ENCODE data around the gene LSMEM2.
"Not testable (repeated sequence)": the region's sequence is repeated elsewhere in the genome, so short reads cannot be mapped to it uniquely, and the experiment has no call there.

LSMEM2 gene

DNA sequence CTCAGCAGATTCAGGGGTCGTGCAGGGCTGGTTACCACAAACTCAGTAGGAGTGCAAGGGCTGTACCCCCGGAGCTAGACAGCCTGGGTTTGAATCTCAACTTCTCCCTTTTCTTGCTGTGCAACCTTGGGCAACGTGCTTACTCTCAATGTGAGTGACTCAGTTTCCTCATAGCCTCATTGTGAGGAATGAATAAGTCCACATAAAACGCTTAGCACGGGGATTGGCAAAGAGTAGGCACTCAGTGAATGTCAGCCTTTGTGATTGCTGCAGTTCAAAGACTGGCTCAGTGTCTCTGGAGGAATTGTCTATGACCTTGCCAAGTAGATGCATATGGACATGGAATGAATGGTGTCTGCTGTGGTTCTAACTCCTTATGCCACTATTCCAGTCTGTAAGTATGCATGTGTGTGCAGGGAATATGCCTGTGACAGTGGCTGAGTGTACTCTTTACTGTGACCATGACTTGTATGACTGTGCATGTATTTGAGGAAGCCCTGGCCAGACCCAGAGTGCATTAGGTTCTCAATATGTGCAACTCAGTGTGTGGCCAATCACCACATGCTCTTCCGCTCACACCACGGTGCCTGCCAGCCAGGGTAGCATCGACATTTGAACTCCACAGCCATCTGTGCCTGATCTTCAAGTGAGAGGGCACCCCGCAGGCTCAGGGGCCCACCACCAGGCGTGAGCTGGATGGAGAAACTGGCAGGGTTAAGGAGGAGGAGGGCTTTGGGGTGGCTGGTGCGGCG, 21.2 kb downstream of the LSMEM2 start:
- Histone ChIP-seq H3K9me3 (ENCODE audit: control insufficient read depth, insufficient read depth, low read length) (no peaks in the 10 kb centered on the region), H3K4me3 (ENCODE audit: low read length) (no peak overlapping the region; the same call in 1 of the 2 replicates), H3K36me3 (ENCODE audit: control insufficient read depth, insufficient read depth, low read length) (no peaks in the 10 kb centered on the region), H3K4me1 (ENCODE audit: control insufficient read depth, insufficient read depth, low read length) (no peaks in the 10 kb centered on the region), H3K27ac (ENCODE audit: low read length) (no peak overlapping the region), H3K27me3 (ENCODE audit: control insufficient read depth, insufficient read depth, low read length) (no peaks in the 10 kb centered on the region)
- WGBS (ENCODE audit: insufficient coverage, insufficient read length): no CpG with 5 or more reads among the region's 12 CpGs
- no peak for DNase-seq (ENCODE audit: low read depth, low spot score)

DNA sequence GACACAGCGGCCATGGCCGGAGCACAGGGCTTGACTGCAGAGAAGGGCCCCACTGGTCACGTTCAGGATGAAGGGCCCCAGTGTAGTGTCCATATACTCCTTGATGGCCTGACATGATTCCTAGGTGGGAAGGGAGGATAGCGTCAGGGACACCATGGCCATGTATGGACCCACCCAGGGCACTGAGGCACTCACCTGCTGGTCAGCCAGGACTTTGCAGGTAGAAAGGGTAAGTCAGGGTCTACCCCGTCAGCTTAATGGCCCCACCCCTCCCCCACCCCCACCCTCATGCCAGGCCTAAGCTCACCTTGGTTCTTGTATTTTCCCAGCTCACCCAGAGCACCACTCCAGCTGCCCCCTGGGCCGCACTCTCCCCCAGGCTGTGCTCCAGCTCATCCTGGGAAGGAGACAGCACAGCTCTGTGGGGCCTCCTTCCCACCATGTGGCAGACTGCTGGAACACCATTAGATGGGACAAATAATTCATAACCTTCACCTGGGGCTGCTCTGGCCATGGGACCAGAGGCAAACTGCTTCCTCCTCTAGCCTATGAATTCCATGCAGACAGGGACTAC, 21.9 kb downstream of the LSMEM2 start:
- no peaks in the 10 kb centered on the region for H3K4me1 ChIP-seq (ENCODE audit: control insufficient read depth, insufficient read depth, low read length)
- no peak for DNase-seq (ENCODE audit: low read depth, low spot score)
- no peaks in the 10 kb centered on the region for H3K27me3 ChIP-seq (ENCODE audit: control insufficient read depth, insufficient read depth, low read length)
- H3K27ac ChIP-seq (ENCODE audit: low read length): no peak overlapping the region
- H3K36me3 ChIP-seq (ENCODE audit: control insufficient read depth, insufficient read depth, low read length): no peaks in the 10 kb centered on the region
- H3K9me3 ChIP-seq (ENCODE audit: control insufficient read depth, insufficient read depth, low read length): no peaks in the 10 kb centered on the region
- H3K4me3 ChIP-seq (ENCODE audit: low read length): no peak overlapping the region
- no CpG with 5 or more reads among the region's 6 CpGs for WGBS (ENCODE audit: insufficient coverage, insufficient read length)

DNA sequence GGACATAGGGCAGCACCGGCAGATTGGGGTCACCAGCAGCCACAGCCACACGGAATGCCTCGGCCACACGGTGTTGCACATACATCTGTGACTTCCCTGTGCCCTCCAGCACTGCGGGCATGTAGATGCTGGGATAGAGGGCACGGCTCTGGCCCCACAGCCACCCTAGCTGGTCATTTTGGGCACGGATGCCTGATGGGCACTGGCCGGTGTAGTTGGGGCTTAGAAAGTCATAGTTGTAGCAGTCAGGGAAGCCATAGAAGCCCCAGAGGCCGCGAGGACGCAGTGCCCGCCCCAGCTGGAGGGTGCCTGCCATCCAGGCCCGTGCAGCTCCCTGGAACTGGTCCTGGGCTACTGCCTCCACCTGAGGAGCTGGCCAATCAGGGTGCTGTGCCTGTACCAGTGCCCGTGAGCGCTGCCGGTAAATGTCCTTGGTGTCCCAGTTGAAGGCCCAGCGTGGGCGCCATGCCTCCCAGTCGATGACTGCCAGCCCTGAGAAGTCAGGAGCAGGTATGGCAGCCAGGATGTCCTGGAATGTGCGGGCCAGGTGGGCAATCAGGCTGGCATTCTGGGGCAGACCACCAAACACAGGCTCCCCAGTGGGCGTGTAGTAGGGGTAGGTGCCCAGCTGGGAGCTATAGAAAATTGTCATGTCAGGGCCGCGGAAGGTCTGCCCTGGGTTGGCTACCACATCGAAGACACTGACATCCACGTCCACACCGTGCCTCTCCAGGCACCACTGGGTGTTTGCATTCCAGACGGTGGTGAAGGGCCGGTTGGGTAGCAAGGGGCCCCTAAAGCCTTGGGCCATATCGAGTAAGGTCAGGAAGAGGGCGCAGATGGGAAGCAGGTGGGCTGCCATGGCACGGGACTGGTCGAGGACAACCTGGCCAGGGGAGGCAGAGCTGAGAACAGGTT, 23.5 kb downstream of the LSMEM2 start:
- Histone ChIP-seq H3K9me3 (ENCODE audit: control insufficient read depth, insufficient read depth, low read length) (no peaks in the 10 kb centered on the region), H3K4me3 (ENCODE audit: low read length) (no peak overlapping the region), H3K27me3 (ENCODE audit: control insufficient read depth, insufficient read depth, low read length) (no peaks in the 10 kb centered on the region), H3K27ac (ENCODE audit: low read length) (no peak overlapping the region), H3K4me1 (ENCODE audit: control insufficient read depth, insufficient read depth, low read length) (no peaks in the 10 kb centered on the region), H3K36me3 (ENCODE audit: control insufficient read depth, insufficient read depth, low read length) (no peaks in the 10 kb centered on the region)
- DNase-seq (ENCODE audit: low read depth, low spot score): no peak
- no CpG with 5 or more reads among the region's 32 CpGs for WGBS (ENCODE audit: insufficient coverage, insufficient read length)

DNA sequence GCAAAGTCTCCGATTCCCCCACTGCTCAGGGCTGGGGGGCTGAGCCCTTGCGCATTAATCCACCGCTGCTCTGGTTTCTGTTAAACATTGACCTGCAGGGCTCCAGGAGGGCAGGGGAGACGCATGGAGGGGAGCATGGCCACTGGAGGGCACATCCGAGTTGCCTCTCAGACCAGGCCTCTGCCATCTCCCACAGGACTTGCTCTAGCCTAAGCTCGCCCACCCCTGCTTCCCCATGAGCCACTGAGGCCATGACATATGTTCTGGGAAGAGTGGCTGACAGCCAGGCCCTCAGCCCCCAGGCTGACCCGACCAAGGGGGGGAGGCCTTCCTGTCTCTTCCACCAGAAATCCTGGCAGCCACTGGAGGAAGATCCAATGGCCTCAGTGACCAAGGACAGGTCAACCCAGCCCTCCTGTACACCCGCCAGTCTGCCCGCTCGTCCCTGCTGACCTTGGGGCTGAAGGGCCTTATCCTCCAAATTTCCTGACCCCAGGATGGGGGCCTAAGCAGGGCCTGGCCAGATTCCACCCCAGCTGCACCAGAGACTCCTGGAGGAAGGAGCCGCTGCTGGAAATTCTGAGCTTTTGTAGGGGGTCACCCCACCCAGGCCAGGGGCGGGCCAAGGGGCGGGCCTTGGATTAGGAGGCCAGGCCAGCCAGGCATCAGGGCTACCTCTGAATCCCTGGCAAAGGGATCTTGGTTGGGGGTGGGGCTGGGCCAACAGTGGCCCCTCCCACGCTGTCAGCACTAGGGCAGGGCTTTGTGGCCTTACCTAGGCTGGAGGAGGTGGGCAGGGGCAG, 24.3 kb downstream of the LSMEM2 start, which contains the start of gene HYAL1:
Gene HYAL1, minus strand, starts transcription at position 562 of the 803 bp plus-strand sequence. CDS start 618 bp downstream, outside the sequence.
- WGBS (ENCODE audit: insufficient coverage, insufficient read length): no CpG with 5 or more reads among the region's 14 CpGs
- no peak within 1 kb of the TSS for H3K4me3 ChIP-seq (ENCODE audit: low read length)

DNA sequence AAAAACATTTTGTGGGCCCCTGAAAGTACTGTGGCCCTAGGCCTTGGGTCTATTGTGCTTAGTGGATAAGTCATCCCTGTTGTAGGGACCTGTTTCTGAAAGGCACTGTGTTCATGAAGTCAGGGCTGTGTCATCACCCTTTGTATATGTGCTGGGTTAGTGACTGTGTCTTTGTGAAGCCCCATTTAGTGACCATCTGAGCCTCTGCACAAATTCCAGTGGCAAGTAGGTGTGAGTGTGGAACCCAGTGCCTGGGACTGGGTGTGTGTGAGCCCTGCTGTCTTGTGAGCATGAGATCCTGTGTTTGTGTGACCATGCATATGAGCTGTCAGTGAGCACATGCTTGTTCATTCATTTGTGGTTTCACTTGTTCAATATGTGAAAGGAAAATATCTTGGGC, 25.7 kb downstream of the LSMEM2 start:
- H3K27me3 ChIP-seq (ENCODE audit: control insufficient read depth, insufficient read depth, low read length): no peaks in the 10 kb centered on the region
- H3K27ac ChIP-seq (ENCODE audit: low read length): no peak overlapping the region
- no peaks in the 10 kb centered on the region for H3K4me1 ChIP-seq (ENCODE audit: control insufficient read depth, insufficient read depth, low read length)
- no peak for DNase-seq (ENCODE audit: low read depth, low spot score)
- H3K36me3 ChIP-seq (ENCODE audit: control insufficient read depth, insufficient read depth, low read length): no peaks in the 10 kb centered on the region
- no peaks in the 10 kb centered on the region for H3K9me3 ChIP-seq (ENCODE audit: control insufficient read depth, insufficient read depth, low read length)
- H3K4me3 ChIP-seq (ENCODE audit: low read length): no peak overlapping the region

More for the DNA sequence above, 24.3 kb downstream of the LSMEM2 start, which contains the start of gene HYAL1:
- Histone ChIP-seq H3K9me3 (ENCODE audit: control insufficient read depth, insufficient read depth, low read length) (no peaks in the 10 kb centered on the region), H3K27me3 (ENCODE audit: control insufficient read depth, insufficient read depth, low read length) (no peaks in the 10 kb centered on the region), H3K27ac (ENCODE audit: low read length) (no peak within 1 kb of the TSS), H3K36me3 (ENCODE audit: control insufficient read depth, insufficient read depth, low read length) (no peaks in the 10 kb centered on the region), H3K4me1 (ENCODE audit: control insufficient read depth, insufficient read depth, low read length) (no peaks in the 10 kb centered on the region)
- DNase-seq (ENCODE audit: low read depth, low spot score): no peak

DNA sequence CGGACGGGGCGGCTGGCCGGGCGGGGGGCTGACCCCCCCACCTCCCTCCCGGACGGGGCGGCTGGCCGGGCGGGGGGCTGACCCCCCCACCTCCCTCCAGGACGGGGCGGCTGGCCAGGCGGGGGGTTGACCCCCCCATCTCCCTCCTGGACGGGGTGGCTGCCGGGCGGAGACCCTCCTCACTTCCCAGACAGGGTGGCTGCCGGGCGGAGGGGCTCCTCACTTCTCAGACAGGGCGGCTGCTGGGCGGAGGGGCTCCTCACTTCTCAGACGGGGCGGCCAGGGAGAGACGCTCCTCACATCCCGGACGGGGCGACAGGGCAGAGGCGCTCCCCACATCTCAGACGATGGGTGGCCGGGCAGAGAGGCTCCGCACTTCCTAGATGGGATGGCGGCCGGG, 33.2 kb downstream of the LSMEM2 start:
- not testable (repeated sequence) for H3K4me1 ChIP-seq (ENCODE audit: control insufficient read depth, insufficient read depth, low read length); H3K36me3 ChIP-seq (ENCODE audit: control insufficient read depth, insufficient read depth, low read length); DNase-seq (ENCODE audit: low read depth, low spot score); H3K27ac ChIP-seq (ENCODE audit: low read length); H3K4me3 ChIP-seq (ENCODE audit: low read length); H3K9me3 ChIP-seq (ENCODE audit: control insufficient read depth, insufficient read depth, low read length); H3K27me3 ChIP-seq (ENCODE audit: control insufficient read depth, insufficient read depth, low read length)
- no CpG with 5 or more reads among the region's 32 CpGs for WGBS (ENCODE audit: insufficient coverage, insufficient read length)

DNA sequence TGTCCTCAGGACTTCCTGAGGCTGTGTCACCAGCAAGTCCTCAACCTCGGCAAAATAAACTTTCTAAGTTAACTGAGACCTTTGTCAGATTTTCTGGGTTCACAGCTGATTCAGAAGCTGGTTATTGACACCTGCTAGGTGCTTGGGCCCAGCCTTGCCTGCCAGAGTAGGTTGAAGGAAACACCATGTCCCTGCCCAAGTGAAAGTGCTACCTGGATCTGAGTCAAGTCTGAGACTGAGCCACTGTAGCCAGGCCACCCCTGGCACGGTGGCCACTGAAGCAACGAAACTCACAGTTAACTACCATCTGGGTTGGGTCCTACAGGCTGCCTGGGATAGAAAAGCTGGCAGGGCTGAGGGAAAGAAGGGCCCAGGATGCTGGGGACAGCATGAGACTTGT, 35.5 kb downstream of the LSMEM2 start:
- Histone ChIP-seq H3K4me3 (ENCODE audit: low read length) (no peak overlapping the region), H3K27ac (ENCODE audit: low read length) (no peak overlapping the region), H3K9me3 (ENCODE audit: control insufficient read depth, insufficient read depth, low read length) (no peaks in the 10 kb centered on the region), H3K27me3 (ENCODE audit: control insufficient read depth, insufficient read depth, low read length) (no peaks in the 10 kb centered on the region), H3K4me1 (ENCODE audit: control insufficient read depth, insufficient read depth, low read length) (no peaks in the 10 kb centered on the region), H3K36me3 (ENCODE audit: control insufficient read depth, insufficient read depth, low read length) (peaks cover 24% of the 10 kb centered on the region)
- DNase-seq (ENCODE audit: low read depth, low spot score): no peak
- no CpG with 5 or more reads among the region's 3 CpGs for WGBS (ENCODE audit: insufficient coverage, insufficient read length)

DNA sequence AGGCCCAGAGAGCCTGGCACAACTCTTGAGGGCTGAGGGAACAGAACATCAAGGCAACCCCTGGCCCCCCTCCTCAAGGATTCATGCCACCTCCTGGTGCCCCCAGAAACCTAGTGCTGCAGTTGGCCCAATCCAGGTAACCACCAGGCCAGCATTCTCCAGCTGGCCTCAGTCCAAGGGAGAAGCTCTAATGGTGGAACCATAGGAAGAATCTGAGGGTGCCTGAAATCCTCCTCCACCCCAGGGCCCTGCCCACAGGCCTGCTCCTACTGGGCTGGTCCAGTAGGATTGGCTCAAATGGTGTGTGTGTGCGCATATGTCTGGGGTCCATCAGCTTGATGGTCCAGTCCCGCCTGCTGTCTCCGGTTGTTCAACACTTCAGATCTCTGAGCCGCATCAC, 35.9 kb downstream of the LSMEM2 start:
- Histone ChIP-seq H3K4me1 (ENCODE audit: control insufficient read depth, insufficient read depth, low read length) (peaks cover under 1% of the 10 kb centered on the region; the same call in 1 of the 2 replicates), H3K9me3 (ENCODE audit: control insufficient read depth, insufficient read depth, low read length) (no peaks in the 10 kb centered on the region), H3K27me3 (ENCODE audit: control insufficient read depth, insufficient read depth, low read length) (no peaks in the 10 kb centered on the region), H3K4me3 (ENCODE audit: low read length) (no peak overlapping the region), H3K27ac (ENCODE audit: low read length) (no peak overlapping the region), H3K36me3 (ENCODE audit: control insufficient read depth, insufficient read depth, low read length) (peaks cover 27% of the 10 kb centered on the region)
- DNase-seq (ENCODE audit: low read depth, low spot score): no peak
- WGBS (ENCODE audit: insufficient coverage, insufficient read length): no CpG with 5 or more reads among the region's 4 CpGs

DNA sequence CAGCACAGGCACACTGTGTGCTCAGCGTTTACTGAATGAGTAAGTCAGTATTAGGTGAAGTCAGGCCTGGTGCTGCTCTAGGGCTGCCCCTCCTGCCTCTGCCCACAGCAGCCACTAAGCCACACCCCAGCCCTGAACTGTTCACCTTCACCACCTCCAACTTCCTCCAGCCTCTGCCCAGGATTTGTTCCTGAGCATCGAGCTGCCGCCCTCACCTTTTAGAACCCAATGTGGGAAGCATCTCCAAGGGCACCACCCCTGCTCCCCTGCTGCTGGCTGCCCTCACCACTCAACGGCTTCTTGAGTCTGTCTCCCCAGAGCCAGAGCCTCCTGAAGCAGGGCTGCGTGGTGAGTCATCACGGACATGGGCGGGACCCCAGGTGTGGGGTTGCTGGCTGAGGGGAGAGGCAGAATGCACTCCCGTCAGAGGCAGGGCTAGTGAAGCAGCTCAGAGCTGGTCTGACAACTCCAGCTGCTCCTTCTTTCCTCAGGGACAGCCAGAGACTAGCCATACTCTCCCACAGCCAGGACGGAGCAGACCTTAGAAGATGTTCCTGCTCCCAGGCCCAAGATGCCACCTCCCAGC, 37.9 kb downstream of the LSMEM2 start:
- no CpG with 5 or more reads among the region's 9 CpGs for WGBS (ENCODE audit: insufficient coverage, insufficient read length)
- H3K9me3 ChIP-seq (ENCODE audit: control insufficient read depth, insufficient read depth, low read length): no peaks in the 10 kb centered on the region
- H3K27ac ChIP-seq (ENCODE audit: low read length): no peak overlapping the region
- peaks cover 5% of the 10 kb centered on the region; the same call in 1 of the 2 replicates for H3K4me1 ChIP-seq (ENCODE audit: control insufficient read depth, insufficient read depth, low read length)
- H3K27me3 ChIP-seq (ENCODE audit: control insufficient read depth, insufficient read depth, low read length): no peaks in the 10 kb centered on the region
- no peak for DNase-seq (ENCODE audit: low read depth, low spot score)
- peaks cover 27% of the 10 kb centered on the region for H3K36me3 ChIP-seq (ENCODE audit: control insufficient read depth, insufficient read depth, low read length)
- no peak overlapping the region for H3K4me3 ChIP-seq (ENCODE audit: low read length)

Data from iPS DF 6.9 (cell line).